Keratinocyte (primary cell): ENCODE measurements around the gene ZNF423. TPM values are rescaled to one million over a fixed set of nuclear protein-coding genes. Genes with fewer than 3 reads are reported as not detected.

Experiments
- DNase-seq: peaks from one replicate; pipeline ENCODE4 v3.0.0-alpha.2; 2011; ENCODE audit warnings: low read depth, missing footprints, low spot score
- FAIRE-seq: peaks from 2 replicates; lab custom pipeline; 2011; peaks lifted over from hg19 to GRCh38; lab: Jason Lieb, UNC
- H2AFZ ChIP-seq: 2 replicates; pipeline ENCODE4 v1.6.0; 2012; ENCODE audit warnings: low read length, control low read depth, inconsistent platforms; ENCODE audit not compliant: control insufficient read depth
- H3K27ac ChIP-seq: 2 replicates; pipeline ENCODE4 v1.5.1; 2011; ENCODE audit warnings: low read length; ENCODE audit not compliant: control insufficient read depth, insufficient read depth
- H3K27me3 ChIP-seq: 3 replicates; pipeline ENCODE4 v1.6.0; 2011; ENCODE audit warnings: low read length; ENCODE audit not compliant: control insufficient read depth, insufficient read depth; ENCODE audit errors: extremely low read depth
- H3K36me3 ChIP-seq, 2 experiments: 2 replicates in 1 of 2; 3 replicates in 1 of 2; pipeline ENCODE4 v1.5.1; 2011; ENCODE audit warnings: low read length in 2 of 2, mild to moderate bottlenecking in 1 of 2; ENCODE audit not compliant: control insufficient read depth in 2 of 2, insufficient read depth in 2 of 2; ENCODE audit errors: extremely low read depth in 1 of 2
- H3K4me1 ChIP-seq: 3 replicates; pipeline ENCODE4 v1.5.1; 2011; ENCODE audit warnings: low read length; ENCODE audit not compliant: control insufficient read depth, insufficient read depth; ENCODE audit errors: extremely low read depth
- H3K4me2 ChIP-seq: 3 replicates; pipeline ENCODE4 v1.6.0; 2011; ENCODE audit warnings: low read depth, low read length; ENCODE audit not compliant: control insufficient read depth, insufficient read depth; ENCODE audit errors: extremely low read depth
- H3K4me3 ChIP-seq, 3 experiments: fragments of 200-600 bp in 1 of 3; sonication (generic) in 1 of 3; 2 replicates in 2 of 3; 3 replicates in 1 of 3; pipeline ENCODE4 v1.5.1; 2011 to 2016; ENCODE audit warnings: low read length in 3 of 3, mild to moderate bottlenecking in 3 of 3, control low read depth in 2 of 3, inconsistent platforms in 1 of 3, low read depth in 1 of 3, mixed read lengths in 1 of 3, mixed run types in 1 of 3, moderate library complexity in 1 of 3; ENCODE audit not compliant: control insufficient read depth in 2 of 3, insufficient read depth in 2 of 3; ENCODE audit errors: extremely low read depth in 1 of 3
- H3K79me2 ChIP-seq: 2 replicates; pipeline ENCODE4 v1.6.0; 2012; ENCODE audit warnings: low read length; ENCODE audit not compliant: control insufficient read depth, insufficient read depth
- H3K9ac ChIP-seq: 3 replicates; pipeline ENCODE4 v1.6.0; 2011; ENCODE audit warnings: low read length; ENCODE audit not compliant: control insufficient read depth, insufficient read depth; ENCODE audit errors: extremely low read depth
- H3K9me1 ChIP-seq: 3 replicates; pipeline ENCODE4 v1.6.0; 2011; ENCODE audit warnings: low read length; ENCODE audit not compliant: control insufficient read depth, insufficient read depth; ENCODE audit errors: extremely low read depth
- H3K9me3 ChIP-seq: 2 replicates; pipeline ENCODE4 v1.5.1; 2012; ENCODE audit warnings: low read depth, low read length; ENCODE audit not compliant: control insufficient read depth
- H4K20me1 ChIP-seq: 3 replicates; pipeline ENCODE4 v1.6.0; 2011; ENCODE audit warnings: low read length; ENCODE audit not compliant: control insufficient read depth, insufficient read depth; ENCODE audit errors: extremely low read depth
- EZH2 ChIP-seq: IDR thresholded peaks from one replicate; pipeline ENCODE4 v1.6.1; 2012; ENCODE audit warnings: inconsistent platforms, mild to moderate bottlenecking, low read length, moderate library complexity
- dilution Hi-C: fragments of 300-500 bp; cut with MboI; formaldehyde crosslinking; loops from one replicate; pipeline ENCODE4 v1.7.0; 2020; ENCODE audit warnings: low sequenced_read_pairs; ENCODE audit not compliant: extremely low pct_ligation_motif_present
- polyA plus RNA-seq, 5 experiments: library from polyadenylated mRNA; depleted of rRNA in 3 of 5; stranded (reverse) in 3 of 5; stranded (forward) in 1 of 5; unstranded in 1 of 5; fragments of >200 nt; gene quantifications; 1 replicate in 1 of 5; 2 replicates in 3 of 5; 3 replicates in 1 of 5; pipeline versions ENCODE4 v1.2.1 to v1.2.3, GENCODE V29; 2011 to 2012; ENCODE audit warnings: missing spikeins in 2 of 5, low read depth in 1 of 5, low replicate concordance in 1 of 5
- TF ChIP-seq, protein P1 (sequence below), 3 experiments: IDR thresholded peaks in 1 of 3; conservative IDR thresholded peaks in 1 of 3; optimal IDR thresholded peaks in 1 of 3; 2 replicates in 2 of 3; 3 replicates in 1 of 3; pipeline versions ENCODE3 to v1.5.1; 2011; ENCODE audit warnings: low read length in 3 of 3, mild to moderate bottlenecking in 3 of 3, moderate library complexity in 2 of 3, control low read depth in 1 of 3, inconsistent platforms in 1 of 3; ENCODE audit not compliant: insufficient read depth in 2 of 3; ENCODE audit errors: extremely low read depth in 1 of 3

The ZNF423 gene
- polyA plus RNA-seq, 1 donor (not counting 4 experiments of a cell fraction or from before 2014, with no cell fraction given): 0.05 TPM

GRCh38 chr16:49884033-49885015 lies 28.4 kb upstream of the ZNF423 start:
- Histone ChIP-seq H3K4me2 (no peak overlapping the region), H2AFZ (no peak overlapping the region), H3K36me3 (no peaks in the 10 kb centered on the region), H3K9me1 (no peaks in the 10 kb centered on the region), H3K4me3 (no peak overlapping the region), H3K4me1 (no peaks in the 10 kb centered on the region), H4K20me1 (no peaks in the 10 kb centered on the region), H3K9me3 (no peaks in the 10 kb centered on the region), H3K9ac (no peak overlapping the region), H3K79me2 (no peaks in the 10 kb centered on the region), H3K27me3 (no peaks in the 10 kb centered on the region), H3K27ac (no peak overlapping the region)
- DNase-seq: no peak
- TF ChIP-seq, protein P1, sequence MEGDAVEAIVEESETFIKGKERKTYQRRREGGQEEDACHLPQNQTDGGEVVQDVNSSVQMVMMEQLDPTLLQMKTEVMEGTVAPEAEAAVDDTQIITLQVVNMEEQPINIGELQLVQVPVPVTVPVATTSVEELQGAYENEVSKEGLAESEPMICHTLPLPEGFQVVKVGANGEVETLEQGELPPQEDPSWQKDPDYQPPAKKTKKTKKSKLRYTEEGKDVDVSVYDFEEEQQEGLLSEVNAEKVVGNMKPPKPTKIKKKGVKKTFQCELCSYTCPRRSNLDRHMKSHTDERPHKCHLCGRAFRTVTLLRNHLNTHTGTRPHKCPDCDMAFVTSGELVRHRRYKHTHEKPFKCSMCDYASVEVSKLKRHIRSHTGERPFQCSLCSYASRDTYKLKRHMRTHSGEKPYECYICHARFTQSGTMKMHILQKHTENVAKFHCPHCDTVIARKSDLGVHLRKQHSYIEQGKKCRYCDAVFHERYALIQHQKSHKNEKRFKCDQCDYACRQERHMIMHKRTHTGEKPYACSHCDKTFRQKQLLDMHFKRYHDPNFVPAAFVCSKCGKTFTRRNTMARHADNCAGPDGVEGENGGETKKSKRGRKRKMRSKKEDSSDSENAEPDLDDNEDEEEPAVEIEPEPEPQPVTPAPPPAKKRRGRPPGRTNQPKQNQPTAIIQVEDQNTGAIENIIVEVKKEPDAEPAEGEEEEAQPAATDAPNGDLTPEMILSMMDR (optimal IDR thresholded peaks at IDR 0.05 in 1 of 3, IDR thresholded peaks at IDR 0.05 in 1 of 3, conservative IDR thresholded peaks at IDR 0.05 in 1 of 3; ENCODE audit: extremely low read depth in 1 of 3, insufficient read depth in 2 of 3, low read length in 3 of 3): no peak
- TF ChIP-seq EZH2: no peak
- FAIRE-seq: no peak
- dilution Hi-C loops: loop anchor here (25.0 kb wide), 1 partner anchor 447 kb away; no protein-coding TSS in a partner anchor

- no peak for DNase-seq
- Histone ChIP-seq H3K27me3 (no peaks in the 10 kb centered on the region), H3K4me3 (no peak overlapping the region)
These were observed 27.4 kb upstream of the ZNF423 start for GRCh38 chr16:49883076-49884014.

More at GRCh38 chr16:49883076-49884014, 27.4 kb upstream of the ZNF423 start:
- no peaks in the 10 kb centered on the region for H3K9me3 ChIP-seq
- H3K9ac ChIP-seq: no peak overlapping the region
- H3K9me1 ChIP-seq: no peaks in the 10 kb centered on the region
- FAIRE-seq: no peak
- dilution Hi-C loops: loop anchor here (25.0 kb wide), 1 partner anchor 446 kb away; no protein-coding TSS in a partner anchor
- no peak overlapping the region for H3K4me2 ChIP-seq
- H3K4me1 ChIP-seq: no peaks in the 10 kb centered on the region
- H3K36me3 ChIP-seq: no peaks in the 10 kb centered on the region
- H4K20me1 ChIP-seq: no peaks in the 10 kb centered on the region
- H2AFZ ChIP-seq: no peak overlapping the region
- TF ChIP-seq EZH2: no peak
- TF ChIP-seq, protein P1 (optimal IDR thresholded peaks at IDR 0.05 in 1 of 3, IDR thresholded peaks at IDR 0.05 in 1 of 3, conservative IDR thresholded peaks at IDR 0.05 in 1 of 3; ENCODE audit: extremely low read depth in 1 of 3, insufficient read depth in 2 of 3, low read length in 3 of 3): no peak
- H3K27ac ChIP-seq: no peak overlapping the region
- H3K79me2 ChIP-seq: no peaks in the 10 kb centered on the region
